NCI-H2227 (cell line): ENCODE measurements around the gene LDLRAD4.

Experiments
- DNase-seq: peaks from one replicate; lab custom pipeline; 2025; ENCODE audit not compliant: unreplicated experiment; lab: John Stamatoyannopoulos, UW

Gene LDLRAD4

GRCh38 chr18:13218368-13218991, at the start of gene LDLRAD4:
Gene LDLRAD4, plus strand, starts transcription at chr18:13218760.
- peak; percentile 39 for DNase-seq

- no peak for DNase-seq
Measured at GRCh38 chr18:13173578-13174145, 44.9 kb upstream of the LDLRAD4 start.

GRCh38 chr18:13175266-13175665, 43.3 kb upstream of the LDLRAD4 start:
- DNase-seq, result no peak

GRCh38 chr18:13175754-13176210, 42.8 kb upstream of the LDLRAD4 start:
- DNase-seq, result no peak

- DNase-seq, result no peak
Measured at GRCh38 chr18:13176847-13177246, 41.7 kb upstream of the LDLRAD4 start.

- DNase-seq, result no peak
Measured at GRCh38 chr18:13178197-13178596, 40.4 kb upstream of the LDLRAD4 start.

GRCh38 chr18:13178976-13179375, 39.6 kb upstream of the LDLRAD4 start:
- DNase-seq, result no peak

- no peak for DNase-seq
Measured at GRCh38 chr18:13179566-13180113, 38.9 kb upstream of the LDLRAD4 start.

- no peak for DNase-seq
Measured at GRCh38 chr18:13180614-13181375, 37.8 kb upstream of the LDLRAD4 start.

- no peak for DNase-seq
Measured at GRCh38 chr18:13181765-13182164, 36.8 kb upstream of the LDLRAD4 start.

- DNase-seq, result no peak
Measured at GRCh38 chr18:13183359-13183758, 35.2 kb upstream of the LDLRAD4 start.

- no peak for DNase-seq
Measured at GRCh38 chr18:13183790-13184189, 34.8 kb upstream of the LDLRAD4 start.

- no peak for DNase-seq
Measured at GRCh38 chr18:13184396-13184795, 34.2 kb upstream of the LDLRAD4 start.

- DNase-seq, result no peak
Measured at GRCh38 chr18:13185675-13186198, 32.8 kb upstream of the LDLRAD4 start.

GRCh38 chr18:13186687-13187086, 31.9 kb upstream of the LDLRAD4 start:
- no peak for DNase-seq

- no peak for DNase-seq
Measured at GRCh38 chr18:13187498-13187897, 31.1 kb upstream of the LDLRAD4 start.

GRCh38 chr18:13191031-13191430, 27.5 kb upstream of the LDLRAD4 start:
- DNase-seq, result no peak

- no peak for DNase-seq
Measured at GRCh38 chr18:13191779-13192178, 26.8 kb upstream of the LDLRAD4 start.

GRCh38 chr18:13192970-13193369, 25.6 kb upstream of the LDLRAD4 start:
- DNase-seq, result no peak

- no peak for DNase-seq
Measured at GRCh38 chr18:13194239-13194638, 24.3 kb upstream of the LDLRAD4 start.

- no peak for DNase-seq
Measured at GRCh38 chr18:13198701-13199100, 19.9 kb upstream of the LDLRAD4 start.

GRCh38 chr18:13199169-13199568, 19.4 kb upstream of the LDLRAD4 start:
- DNase-seq, result no peak
